ENCODE data around the gene HOGA1. TPM values are rescaled to one million over a fixed set of nuclear protein-coding genes. Genes with fewer than 3 reads are reported as not detected.

HOGA1 gene
- total RNA-seq, 3 donors from 2014 or later, result 1.9 to 11.0 (median 2.3) TPM

- intact Hi-C loops (cut with DNase I; ENCODE audit: low total_unique reads), result no loop called here
- Histone ChIP-seq H3K36me3 (no peaks in the 10 kb centered on the region), H3K4me3 (no peak overlapping the region), H3K27ac (no peak overlapping the region), H3K27me3 (no peaks in the 10 kb centered on the region), H3K9me3 (no peaks in the 10 kb centered on the region), H3K4me1 (no peaks in the 10 kb centered on the region)
- peak in 1 of 2 donors; percentile 50 for DNase-seq (ENCODE audit: low spot score in 2 of 2)
- TF ChIP-seq POLR2AphosphoS5 (IDR thresholded peaks at IDR 0.05) (no peak), POLR2A (IDR thresholded peaks at IDR 0.05) (no peak), CTCF (IDR thresholded peaks at IDR 0.05) (no peak)
Measured at GRCh38 chr10:97601268-97602215, 17.4 kb downstream of the HOGA1 start.

- no peak overlapping the region for H3K4me3 ChIP-seq
- H3K4me1 ChIP-seq, result no peaks in the 10 kb centered on the region
- intact Hi-C loops (cut with DNase I; ENCODE audit: low total_unique reads), result no loop called here
- no peak overlapping the region for H3K27ac ChIP-seq
- TF ChIP-seq CTCF (IDR thresholded peaks at IDR 0.05) (no peak), POLR2A (IDR thresholded peaks at IDR 0.05) (no peak), POLR2AphosphoS5 (IDR thresholded peaks at IDR 0.05) (no peak)
- DNase-seq (ENCODE audit: low spot score in 2 of 2), result no peak
- no peaks in the 10 kb centered on the region for H3K9me3 ChIP-seq
- no peaks in the 10 kb centered on the region for H3K27me3 ChIP-seq
- H3K36me3 ChIP-seq, result no peaks in the 10 kb centered on the region
Measured at GRCh38 chr10:97607095-97607636, 23.0 kb downstream of the HOGA1 start.

GRCh38 chr10:97608991-97609561 is 24.9 kb downstream of the HOGA1 start:
- H3K36me3 ChIP-seq, result no peaks in the 10 kb centered on the region
- TF ChIP-seq POLR2A (IDR thresholded peaks at IDR 0.05), result no peak
- TF ChIP-seq POLR2AphosphoS5 (IDR thresholded peaks at IDR 0.05), result no peak
- TF ChIP-seq CTCF (IDR thresholded peaks at IDR 0.05), result no peak
- H3K9me3 ChIP-seq, result no peaks in the 10 kb centered on the region
- H3K27ac ChIP-seq, result no peak overlapping the region
- no peaks in the 10 kb centered on the region for H3K27me3 ChIP-seq
- H3K4me1 ChIP-seq, result no peaks in the 10 kb centered on the region
- intact Hi-C loops (cut with DNase I; ENCODE audit: low total_unique reads), result no loop called here
- H3K4me3 ChIP-seq, result no peak overlapping the region
- DNase-seq (ENCODE audit: low spot score in 2 of 2), result no peak

GRCh38 chr10:97611473-97611872 is 27.3 kb downstream of the HOGA1 start:
- TF ChIP-seq CTCF (IDR thresholded peaks at IDR 0.05) (no peak), POLR2AphosphoS5 (IDR thresholded peaks at IDR 0.05) (no peak), POLR2A (IDR thresholded peaks at IDR 0.05) (no peak)
- no peaks in the 10 kb centered on the region for H3K36me3 ChIP-seq
- no peaks in the 10 kb centered on the region for H3K4me1 ChIP-seq
- H3K4me3 ChIP-seq, result no peak overlapping the region
- H3K27ac ChIP-seq, result no peak overlapping the region
- DNase-seq (ENCODE audit: low spot score in 2 of 2), result no peak
- no peaks in the 10 kb centered on the region for H3K9me3 ChIP-seq
- intact Hi-C loops (cut with DNase I; ENCODE audit: low total_unique reads), result no loop called here
- no peaks in the 10 kb centered on the region for H3K27me3 ChIP-seq

- no peaks in the 10 kb centered on the region for H3K27me3 ChIP-seq
- intact Hi-C loops (cut with DNase I; ENCODE audit: low total_unique reads), result no loop called here
- no peaks in the 10 kb centered on the region for H3K4me1 ChIP-seq
- no peak overlapping the region for H3K4me3 ChIP-seq
- no peaks in the 10 kb centered on the region for H3K36me3 ChIP-seq
- no peak for TF ChIP-seq POLR2AphosphoS5 (IDR thresholded peaks at IDR 0.05)
- peak; percentile 31 to 69 (median 56) for TF ChIP-seq CTCF (IDR thresholded peaks at IDR 0.05)
- TF ChIP-seq POLR2A (IDR thresholded peaks at IDR 0.05), result no peak
- DNase-seq (ENCODE audit: low spot score in 2 of 2), result no peak
- no peaks in the 10 kb centered on the region for H3K9me3 ChIP-seq
- no peak overlapping the region for H3K27ac ChIP-seq
Measured at GRCh38 chr10:97612386-97612785, 28.2 kb downstream of the HOGA1 start.

All from breast epithelium (tissue), 4 donors.